GM21381 (cell line): ENCODE data around the gene MGAT4B.

Experiments used
- ATAC-seq: cut with Tn5 transposase; IDR thresholded peaks from one replicate; pipeline ENCODE4 v1.9.1; 2021; ENCODE audit warnings: mild to moderate bottlenecking, moderate library complexity; ENCODE audit not compliant: unreplicated experiment

Gene MGAT4B

DNA sequence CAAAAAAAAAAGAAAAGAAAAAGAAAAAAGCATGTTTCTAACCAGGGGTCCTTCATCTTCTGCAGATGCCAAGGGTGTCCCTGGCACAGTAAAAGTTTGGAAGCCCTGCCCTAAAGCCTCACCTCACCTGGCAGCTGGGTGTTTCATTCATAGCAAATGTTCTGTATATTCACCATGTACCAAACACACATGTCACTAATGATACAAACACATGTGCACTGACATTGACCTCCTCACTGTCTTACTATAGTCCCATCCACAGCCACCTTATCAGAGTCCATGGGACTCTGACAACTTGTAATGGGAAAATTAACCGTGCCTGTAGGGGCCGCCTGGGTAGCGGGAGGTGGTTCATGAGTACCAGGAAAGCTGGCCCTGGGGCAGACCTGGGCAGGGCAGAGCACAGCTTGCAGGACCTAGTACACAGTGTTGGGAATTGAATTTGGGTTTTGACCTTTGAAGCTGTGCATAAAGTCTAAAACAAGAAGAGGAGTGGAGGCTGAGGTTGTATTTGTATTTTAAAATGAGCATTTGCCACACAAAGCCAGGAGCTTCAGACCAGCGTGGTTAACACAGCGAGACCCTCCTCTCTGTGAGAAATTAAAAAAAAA, 6.4 kb upstream of the MGAT4B start:
- no peak for ATAC-seq

DNA sequence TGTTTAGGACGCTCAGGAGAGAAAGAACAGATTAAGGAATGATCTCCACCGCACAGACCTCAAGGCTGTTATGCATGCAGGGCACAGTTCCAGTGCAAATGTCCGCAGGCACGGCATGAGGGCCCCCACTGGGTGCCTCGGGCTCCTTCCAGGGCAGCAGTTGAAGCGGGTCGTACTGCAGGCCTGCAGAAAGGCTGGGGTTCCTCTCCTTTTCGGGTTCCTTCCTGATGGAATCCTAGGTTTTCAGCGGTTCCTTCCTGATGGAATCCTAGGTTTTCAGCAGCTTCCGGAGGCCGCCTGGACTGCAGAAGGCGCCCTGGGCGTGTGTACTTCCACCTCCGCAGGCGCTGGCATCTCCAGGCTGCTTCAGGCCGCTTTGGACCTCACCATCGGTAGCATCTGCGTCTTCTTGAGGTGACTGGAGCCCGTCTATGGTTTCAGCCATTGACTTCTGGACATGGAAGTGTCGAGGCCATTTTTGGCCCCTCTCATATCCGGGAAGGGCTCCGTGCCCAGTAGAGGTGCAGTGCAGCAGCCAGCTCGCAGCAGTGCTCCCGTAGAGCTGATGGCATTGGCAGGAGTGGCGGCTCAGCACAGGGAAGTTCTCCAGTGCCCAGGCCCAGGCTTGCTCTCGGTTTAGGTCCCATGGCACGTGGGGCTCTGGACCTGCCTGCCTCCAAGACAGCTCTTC, 5.6 kb upstream of the MGAT4B start:
- no peak for ATAC-seq

DNA sequence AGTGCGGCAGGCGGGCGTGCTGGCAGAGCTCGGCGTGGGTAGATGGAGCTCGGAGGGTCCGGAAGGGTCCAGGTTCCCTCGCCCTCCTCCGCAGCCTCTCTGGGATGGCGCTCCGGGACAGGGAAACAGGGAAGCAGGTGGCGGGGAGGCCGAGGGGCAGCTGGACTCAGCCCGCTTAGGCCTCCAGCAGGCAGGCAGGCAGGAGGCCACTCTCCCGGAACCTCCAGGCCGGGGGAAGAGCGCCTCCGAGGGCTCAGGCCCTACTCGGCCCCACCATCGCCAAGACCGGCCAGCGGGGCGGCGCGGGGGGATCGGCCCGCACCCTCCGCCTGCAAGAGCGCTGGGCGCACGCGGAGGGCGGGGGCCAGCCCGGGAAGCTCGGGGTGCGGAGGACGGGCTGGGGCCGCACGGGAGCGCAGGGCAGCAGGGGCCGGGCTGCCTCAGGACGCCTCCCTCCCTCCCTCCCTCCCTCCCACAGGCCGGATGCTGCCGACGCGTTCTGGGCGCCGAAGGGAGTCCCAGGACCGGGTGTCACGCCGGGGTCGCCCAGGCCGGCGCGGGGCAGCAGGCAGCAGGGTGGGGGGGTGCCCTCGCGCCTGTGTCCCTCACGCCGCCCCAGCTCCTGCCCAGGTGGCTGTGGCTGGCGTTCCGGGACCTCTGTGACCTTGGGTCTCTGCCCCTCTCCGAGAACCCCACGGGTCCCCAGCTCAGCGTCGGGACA, 977 bp downstream of the MGAT4B start:
- peak; percentile 18 for ATAC-seq

DNA sequence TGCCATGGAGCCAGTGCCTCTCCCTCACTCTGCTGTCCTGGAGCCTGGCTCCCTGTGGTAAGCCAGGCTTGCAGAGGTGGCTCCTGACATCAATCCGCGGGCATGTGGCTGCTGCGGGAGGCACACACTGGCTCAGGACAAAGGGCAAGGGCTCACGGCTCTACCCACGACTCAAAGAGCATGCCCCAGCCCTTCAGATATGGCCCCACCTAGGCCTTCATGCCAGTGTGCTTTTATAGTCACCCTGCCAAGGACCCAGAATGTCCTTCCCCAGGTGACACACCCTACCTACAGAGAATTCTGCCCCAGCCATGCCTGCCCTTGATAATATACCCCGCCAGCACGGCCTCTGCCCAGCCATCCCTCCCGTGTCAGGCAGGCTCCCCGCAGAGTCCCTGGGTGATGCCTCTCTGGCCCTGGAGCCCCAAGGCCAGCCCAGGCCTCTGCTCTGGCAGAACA, 1.6 kb downstream of the MGAT4B start:
- ATAC-seq, result no peak

DNA sequence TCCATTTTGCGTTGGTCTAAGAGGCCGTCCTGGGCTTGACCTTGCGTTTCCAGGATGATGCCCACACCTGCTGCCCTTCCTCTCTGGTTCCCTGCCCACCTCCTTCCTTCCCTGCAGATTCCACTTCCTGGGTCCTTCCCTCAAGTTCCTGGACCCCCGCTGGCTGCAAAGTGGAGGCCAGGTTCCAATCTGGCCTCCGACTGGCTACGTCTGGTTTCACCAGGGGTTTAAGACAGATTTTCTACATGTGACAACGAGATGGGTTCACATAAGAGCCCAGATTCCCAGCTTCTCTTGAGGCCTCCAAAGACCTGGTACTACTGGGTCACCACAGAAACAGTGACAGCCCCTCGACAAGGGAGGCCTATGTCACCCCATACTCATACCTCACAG, 2.1 kb downstream of the MGAT4B start:
- ATAC-seq, result no peak

DNA sequence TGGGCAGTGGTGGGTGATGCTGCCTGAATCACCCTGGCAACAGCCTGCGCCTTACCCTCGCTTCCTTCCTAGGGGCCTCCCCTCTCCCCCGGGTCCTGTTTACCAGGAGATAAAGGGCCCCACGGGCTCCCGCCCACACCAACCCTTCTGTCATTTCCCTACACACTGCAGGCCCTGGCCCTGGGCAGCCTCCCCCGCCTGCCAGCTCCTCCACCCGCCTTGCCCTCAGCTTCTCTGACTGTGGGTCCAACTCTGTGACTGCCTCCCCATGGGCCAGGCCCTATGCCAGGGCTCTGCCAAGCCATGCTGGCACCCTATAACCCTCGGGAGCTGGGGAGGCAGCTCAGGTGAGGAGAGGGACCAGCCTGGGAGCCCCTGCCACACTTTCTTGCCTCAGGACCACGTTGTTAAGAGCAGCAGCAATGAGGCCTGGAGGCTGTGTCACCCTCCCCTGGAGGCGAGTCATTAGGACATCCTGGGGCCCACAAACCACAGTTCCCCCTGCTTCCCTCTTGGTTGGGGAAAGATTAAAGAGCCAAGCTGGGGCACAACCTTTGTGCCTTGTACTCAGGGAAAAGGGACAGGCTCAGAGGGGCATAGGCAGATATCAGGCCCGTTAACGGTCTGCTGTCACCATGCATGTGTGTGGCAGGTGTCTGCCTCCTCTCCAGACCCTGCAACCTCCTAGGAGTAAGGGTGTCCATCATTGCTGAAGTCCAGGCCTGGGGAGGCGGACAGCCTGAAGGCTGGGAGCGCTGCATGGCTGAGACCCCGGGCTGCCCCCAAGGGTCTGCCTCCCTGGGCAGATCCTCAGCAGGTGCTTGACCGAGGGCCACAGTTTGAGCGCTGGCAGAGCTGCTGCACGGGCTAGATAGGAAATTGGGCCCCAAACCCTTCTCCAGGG, 2.8 kb downstream of the MGAT4B start:
- ATAC-seq, result no peak

DNA sequence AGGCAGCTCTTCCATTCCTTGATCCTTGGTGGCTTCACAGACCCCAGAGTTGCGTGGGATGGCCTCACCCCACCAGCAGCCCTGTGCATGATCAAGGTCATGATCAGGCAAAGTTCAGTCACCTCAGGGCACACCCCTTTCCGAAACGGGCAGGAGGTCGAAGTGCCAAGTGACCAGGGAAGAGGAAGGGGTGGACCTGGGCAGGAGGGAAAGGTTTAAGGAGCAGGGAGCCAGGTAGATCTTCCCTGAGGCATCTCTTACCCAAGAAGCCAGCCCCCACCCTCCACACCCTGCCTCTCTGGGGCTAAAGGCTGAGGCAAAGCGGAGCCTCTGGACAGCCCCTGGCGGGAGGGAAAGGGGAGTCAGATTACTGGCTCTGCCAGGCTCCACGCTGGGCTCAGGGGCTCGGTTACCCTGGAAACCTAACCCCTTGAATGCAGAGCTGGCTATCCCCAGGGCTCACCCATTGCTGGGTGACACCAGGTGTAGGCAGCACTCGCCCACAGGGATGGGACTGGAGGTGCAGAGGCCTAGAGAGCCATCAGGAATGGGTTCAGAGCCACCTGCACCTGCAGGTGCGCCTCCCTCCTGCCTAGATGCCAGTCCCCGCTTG, 3.6 kb downstream of the MGAT4B start:
- ATAC-seq, result no peak

DNA sequence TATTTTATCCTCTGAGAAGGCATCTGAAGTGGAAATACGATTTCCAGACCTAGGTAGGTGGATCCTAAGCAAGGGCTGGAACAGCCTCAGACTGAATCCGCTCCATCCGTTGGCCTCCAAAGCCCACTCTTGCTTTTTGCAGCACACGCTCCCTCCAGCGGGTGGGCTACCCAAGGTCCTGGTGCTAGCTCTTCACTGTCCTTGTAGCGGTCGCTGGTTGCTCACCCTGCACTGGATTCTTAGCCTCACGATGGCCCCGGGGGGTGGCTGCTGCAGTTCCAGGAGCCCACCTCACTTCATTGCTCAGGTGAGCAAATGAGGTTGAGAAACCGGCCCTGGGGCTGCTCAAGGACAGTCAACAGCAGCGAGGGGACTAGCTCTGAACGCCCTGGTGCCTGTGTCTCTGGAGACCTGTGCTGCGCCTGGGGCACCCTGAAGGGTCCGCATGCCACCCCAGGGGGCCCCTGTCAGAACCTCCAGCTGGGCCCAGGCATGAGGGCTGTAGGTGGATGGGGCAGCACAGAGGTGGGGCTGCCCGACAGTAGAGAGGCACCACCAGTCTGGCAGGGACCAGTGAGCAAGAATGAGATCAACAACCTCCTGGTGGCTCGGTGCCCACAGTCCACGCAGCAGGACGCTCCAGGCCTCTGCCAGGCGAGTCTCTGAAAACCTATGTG, 4.3 kb downstream of the MGAT4B start:
- ATAC-seq, result no peak

DNA sequence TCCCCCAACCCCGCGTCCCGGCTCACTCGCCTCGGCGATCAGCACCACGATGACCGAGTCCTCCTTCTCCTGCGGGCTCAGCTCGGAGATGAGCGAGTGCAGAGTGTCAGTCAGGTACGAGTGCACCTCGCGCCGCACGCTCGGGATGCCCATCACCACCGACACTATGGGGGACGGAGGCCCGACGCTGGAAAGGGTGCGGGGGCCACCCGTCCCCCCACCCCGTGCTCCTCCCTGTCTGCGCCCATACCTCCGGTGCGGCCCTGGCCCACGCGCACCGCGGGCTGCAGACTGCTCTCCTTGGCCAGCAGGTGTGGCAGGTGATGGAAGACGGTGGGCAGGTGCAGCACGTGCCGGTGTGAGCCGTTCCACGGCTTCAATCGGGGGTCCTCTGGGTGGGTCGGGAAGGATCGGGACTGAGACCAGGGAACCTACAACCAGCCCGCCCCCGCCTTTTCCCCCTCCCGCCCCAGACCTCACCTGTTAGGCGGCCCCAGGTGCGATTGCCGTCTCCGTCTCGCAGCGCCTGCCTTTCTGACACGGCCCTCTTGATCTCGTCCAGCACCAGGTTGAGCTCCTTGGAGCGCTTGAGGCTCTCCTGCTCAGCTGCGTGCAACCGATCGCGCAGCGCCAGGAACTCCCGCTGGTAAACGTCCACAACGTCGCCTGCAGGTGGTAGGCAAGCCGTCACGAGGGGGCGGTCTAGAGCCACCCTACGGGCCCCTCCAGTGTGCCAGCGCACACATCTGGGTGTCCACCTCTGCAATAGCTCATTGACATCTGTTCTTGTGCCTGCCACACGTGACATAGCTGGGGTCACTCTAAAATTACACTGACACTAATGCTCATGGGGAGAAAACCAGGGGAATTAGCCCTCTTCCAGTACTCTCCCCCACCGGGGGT, 5.1 kb downstream of the MGAT4B start:
- ATAC-seq, result no peak

DNA sequence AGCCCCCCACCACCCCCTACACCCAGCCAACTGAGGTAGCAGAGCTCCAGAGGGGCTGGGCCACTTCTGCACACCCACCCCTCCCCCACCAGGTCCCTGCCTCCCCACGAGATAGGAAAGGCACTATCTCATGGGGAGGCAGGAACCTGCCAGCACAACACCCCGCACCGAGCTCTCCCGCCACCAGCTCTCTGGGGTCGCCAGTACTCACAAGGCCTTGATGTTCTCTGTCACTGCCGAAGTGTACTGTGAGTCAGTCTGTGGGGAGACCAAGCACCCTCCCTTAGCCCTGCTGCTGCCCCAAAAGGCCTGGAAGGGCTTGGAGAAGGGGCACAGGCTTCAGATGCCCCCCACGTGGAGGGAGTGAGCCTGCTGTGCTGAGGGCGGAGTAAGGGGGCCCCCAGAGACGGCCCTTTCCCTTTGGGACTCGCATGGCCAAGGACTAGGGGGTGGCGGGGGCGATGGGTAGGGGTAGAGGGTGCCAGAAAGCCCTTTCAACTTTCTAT, 5.9 kb downstream of the MGAT4B start:
- ATAC-seq, result no peak

DNA sequence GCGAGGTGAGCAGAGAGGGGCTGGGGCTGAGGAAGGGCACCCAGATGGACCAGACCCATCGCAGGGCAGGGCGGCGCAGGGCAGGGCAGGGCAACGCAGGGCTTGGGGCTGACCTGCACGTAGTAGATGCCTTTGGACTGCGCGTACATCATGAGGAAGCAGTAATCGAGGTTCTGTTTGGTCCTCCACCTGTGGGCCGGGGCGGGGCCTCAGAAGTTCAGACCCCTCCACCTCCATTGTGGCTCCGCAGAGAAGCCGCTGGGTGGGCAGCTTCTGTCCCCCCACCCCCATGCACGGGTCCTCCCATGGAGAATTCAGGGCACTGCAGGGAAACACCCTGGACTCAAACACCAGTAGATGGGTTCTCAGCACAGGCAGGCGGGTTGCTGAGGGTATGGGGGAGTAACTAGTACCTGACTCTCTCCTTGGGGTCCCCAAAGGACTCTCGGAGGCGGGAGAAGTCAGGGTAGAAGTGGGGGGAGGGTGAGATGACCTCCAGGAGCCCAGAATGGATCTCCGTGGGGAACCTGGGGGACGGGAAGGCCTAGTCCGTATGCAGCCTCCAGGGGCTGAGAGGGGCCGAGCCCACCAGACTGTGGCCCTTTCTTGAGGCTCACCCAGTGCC, 6.5 kb downstream of the MGAT4B start:
- ATAC-seq, result no peak

DNA sequence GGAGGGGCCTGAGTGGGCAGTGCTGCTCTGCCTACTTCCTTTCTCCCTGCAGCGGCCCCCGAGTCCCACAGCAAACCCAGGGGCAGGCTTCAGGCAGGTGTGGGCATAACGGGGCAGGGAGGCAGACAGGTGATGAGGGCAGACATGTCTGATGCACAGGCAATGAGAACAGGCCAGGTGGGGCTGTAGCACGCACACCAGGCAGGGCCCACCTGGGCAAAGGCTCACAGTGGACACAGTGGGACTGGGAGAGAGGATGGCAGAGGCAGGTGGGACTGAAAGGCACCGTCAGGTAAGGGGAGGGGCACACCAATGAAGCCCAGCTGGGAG, 7.1 kb downstream of the MGAT4B start:
- no peak for ATAC-seq

DNA sequence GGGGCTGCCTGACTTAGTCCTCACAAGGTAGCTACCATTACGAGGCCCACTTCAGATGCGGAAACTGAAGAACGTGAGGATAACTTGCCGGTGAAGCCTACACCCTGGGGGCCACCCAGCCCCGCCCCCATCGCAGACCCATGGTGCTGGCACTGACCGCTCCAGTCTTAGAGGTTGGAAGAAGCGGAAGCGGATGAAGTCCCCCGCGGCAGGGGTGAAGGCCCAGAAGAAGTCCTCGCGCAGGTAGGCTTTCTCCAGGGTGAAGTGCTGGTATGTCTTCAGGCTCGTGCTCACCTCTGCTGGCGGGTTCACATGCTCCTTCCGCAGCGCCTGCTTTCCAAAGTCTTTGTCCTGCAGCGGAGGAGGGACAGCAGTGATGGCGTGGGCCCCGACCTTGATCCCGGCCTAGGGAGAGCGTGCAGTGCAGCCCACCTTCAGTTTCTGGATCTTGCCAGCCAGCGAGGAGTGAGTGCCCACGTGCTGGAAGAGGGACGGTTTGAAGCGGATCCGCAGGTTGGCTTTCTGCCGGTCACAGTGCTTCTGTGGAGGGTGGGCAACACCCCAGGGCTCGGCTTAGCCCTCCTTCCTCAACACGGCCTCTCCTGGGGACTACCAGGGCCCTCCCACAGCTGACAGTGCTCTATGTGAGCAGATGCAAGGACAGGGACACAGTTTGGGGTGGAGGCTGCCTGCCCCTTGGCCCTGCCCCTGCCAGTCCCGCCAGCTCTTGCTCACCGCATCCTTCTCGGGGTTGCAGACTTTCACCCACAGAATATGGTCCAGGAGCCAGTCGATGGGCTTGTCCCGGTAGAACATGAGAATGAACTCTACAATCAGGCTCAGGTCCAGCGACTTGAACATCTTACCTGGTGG, 7.7 kb downstream of the MGAT4B start:
- ATAC-seq, result no peak

DNA sequence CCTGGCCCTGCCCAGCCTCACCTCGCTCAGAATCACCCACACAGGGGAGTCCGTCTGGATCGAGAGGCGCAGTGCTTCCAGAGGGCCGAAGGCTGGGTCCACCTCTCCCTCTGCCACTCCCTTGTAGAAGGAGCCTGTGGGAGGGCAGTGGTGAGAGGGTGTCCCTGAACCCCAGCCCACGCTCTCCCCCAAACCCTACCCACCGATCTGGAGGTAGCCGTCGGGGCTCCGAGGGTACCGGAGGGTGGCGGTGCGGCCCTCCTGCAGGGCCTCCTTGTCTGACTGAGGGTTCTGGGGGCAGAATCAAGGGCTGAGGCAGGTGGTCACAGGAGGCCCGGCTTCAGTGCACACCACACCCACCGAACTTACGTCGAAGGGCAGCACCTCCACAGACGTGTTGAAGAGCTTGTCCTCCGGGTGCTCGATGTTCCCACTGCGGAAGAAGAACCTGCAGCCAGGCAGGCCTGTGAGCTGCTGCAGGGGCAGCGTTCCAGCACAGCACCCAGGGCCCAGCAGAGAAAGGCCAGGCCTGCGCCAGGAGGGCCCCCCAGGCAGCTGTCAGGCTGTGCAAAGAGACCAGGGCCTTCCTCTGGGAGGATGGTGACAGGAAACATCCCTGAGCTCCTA, 8.4 kb downstream of the MGAT4B start:
- no peak for ATAC-seq

DNA sequence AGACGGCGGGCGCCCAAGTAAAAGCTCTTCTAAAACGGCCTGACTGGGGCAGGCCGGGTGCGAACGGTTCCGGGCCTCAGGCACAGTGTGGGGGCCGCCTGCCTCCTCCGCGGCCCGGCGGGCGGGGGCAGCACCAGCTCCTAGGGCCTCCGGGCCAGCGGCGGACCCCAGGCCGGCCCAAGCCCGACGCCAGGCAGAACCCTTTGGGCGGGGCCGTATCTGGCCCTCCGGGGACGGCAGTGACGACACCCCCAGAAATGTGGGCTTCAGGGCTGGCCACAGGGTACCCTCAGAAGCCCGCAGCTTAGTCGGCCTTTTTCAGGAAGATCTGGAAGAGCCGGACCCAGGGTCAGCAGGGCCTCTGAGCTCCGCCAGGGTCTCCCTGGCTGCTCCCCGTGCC, 8.9 kb downstream of the MGAT4B start:
- no peak for ATAC-seq

DNA sequence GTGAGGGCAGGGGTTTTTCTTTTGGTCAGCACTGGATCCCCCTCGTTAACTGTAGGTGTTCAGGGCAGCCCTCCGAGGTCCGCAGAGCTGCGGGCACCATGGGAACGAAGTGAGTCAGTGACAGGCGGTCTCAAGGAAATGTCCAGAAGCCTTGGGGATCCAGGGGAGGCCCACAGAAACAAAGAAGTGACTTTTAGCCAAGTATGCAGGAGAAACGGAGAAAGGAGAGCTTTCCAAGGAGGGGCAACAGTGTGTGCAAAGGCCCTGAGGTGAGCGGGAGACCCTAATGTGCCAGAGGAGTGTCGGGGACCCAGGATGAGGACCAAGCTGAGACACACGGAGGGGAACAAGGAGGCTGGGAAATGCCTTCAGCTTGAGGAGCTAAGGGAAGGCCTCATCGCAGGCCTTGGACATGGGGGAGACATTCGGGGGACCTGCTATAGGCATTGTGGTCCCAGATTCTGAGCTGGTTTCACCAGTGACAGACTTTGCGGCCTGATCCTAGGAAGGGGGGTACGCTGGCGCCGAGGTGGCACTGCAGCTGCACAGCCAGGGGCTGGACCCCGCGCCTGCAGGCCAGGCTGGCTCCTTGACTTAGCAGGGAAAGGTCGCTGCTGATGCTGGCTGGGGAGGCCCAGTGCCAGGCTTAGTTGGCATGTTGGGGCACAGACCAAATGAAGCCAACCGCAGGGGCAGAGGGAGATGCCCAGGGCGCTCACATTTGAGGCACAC, 9.6 kb downstream of the MGAT4B start:
- no peak for ATAC-seq
